ENCODE data around the gene TMEM217. TPM values are rescaled to one million over a fixed set of nuclear protein-coding genes. Genes with fewer than 3 reads are reported as not detected.

TMEM217 gene
- total and polyA plus RNA-seq, 2 of the 8 experiments (the other 6 are each of a cell fraction or from before 2014, with no cell fraction given), result 0.60 to 1.1 TPM

GRCh38 chr6:37177935-37178517 lies 79.9 kb downstream of the TMEM217 start:
- Histone ChIP-seq H2AK5ac (ENCODE audit: low read depth, low read length) (no peak overlapping the region), H4K91ac (replicated peaks; ENCODE audit: insufficient read length, low read length) (no peak overlapping the region), H3K79me1 (ENCODE audit: low read depth, low read length) (peaks cover 7% of the 10 kb centered on the region), H3K9me3 (ENCODE audit: insufficient read depth in 2 of 2, low read depth in 1 of 2, low read length in 1 of 2) (no peaks in the 10 kb centered on the region), H3K27ac (ENCODE audit: low read depth, low read length) (no peak overlapping the region), H3K23me2 (ENCODE audit: low read depth, low read length) (no peaks in the 10 kb centered on the region), H3K4ac (replicated peaks; ENCODE audit: insufficient read length, low read depth, low read length) (no peak overlapping the region), H3K27me3 (replicated peaks in 1 of 4; ENCODE audit: control insufficient read depth in 3 of 4, extremely low read depth in 1 of 4, insufficient read depth in 3 of 4, low read length in 3 of 4) (no peaks in the 10 kb centered on the region), H3K4me3 (ENCODE audit: extremely low read depth in 1 of 4, insufficient read depth in 2 of 4, low read depth in 3 of 4, low read length in 4 of 4) (no peak overlapping the region), H2BK20ac (ENCODE audit: low read length) (no peak overlapping the region), H4K5ac (ENCODE audit: insufficient read length, low read depth, low read length) (no peak overlapping the region), H3K4me2 (ENCODE audit: insufficient read depth in 1 of 2, low read depth in 2 of 2, low read length in 2 of 2) (no peak overlapping the region), H3K56ac (replicated peaks; ENCODE audit: insufficient read length, low read depth, low read length) (no peak overlapping the region), H3K18ac (ENCODE audit: extremely low read depth, low read length) (no peak overlapping the region), H3K23ac (ENCODE audit: insufficient read length) (no peak overlapping the region), H2BK12ac (ENCODE audit: low read depth, low read length) (no peak overlapping the region), H3K9ac (replicated peaks in 1 of 4; ENCODE audit: extremely low read depth in 1 of 4, low read depth in 3 of 4, low read length in 3 of 4) (no peak overlapping the region), H2BK15ac (ENCODE audit: low read length) (no peak overlapping the region), H4K8ac (ENCODE audit: extremely low read depth, insufficient read depth, low read length) (no peak overlapping the region), H2BK5ac (ENCODE audit: low read depth, low read length) (no peak overlapping the region), H2BK120ac (replicated peaks; ENCODE audit: low read depth, low read length) (no peak overlapping the region), H3K4me1 (replicated peaks in 1 of 4; ENCODE audit: control insufficient read depth in 3 of 4, insufficient read depth in 4 of 4, low read length in 3 of 4) (peaks cover 2 to 3% (median 2%) of the 10 kb centered on the region in 4 experiments; a peak in 3 of 7 replicates), H4K20me1 (replicated peaks in 1 of 2; ENCODE audit: control insufficient read depth in 1 of 2, insufficient read depth in 2 of 2, low read length in 2 of 2) (peaks cover 14 to 18% of the 10 kb centered on the region in 2 experiments), H3K36me3 (ENCODE audit: control insufficient read depth in 2 of 4, insufficient read depth in 4 of 4, low read length in 3 of 4) (peaks cover 19 to 27% (median 21%) of the 10 kb centered on the region in 4 experiments), H2AFZ (ENCODE audit: low read length) (no peak overlapping the region), H3K79me2 (ENCODE audit: control insufficient read depth in 1 of 2, insufficient read depth in 2 of 2, low read length in 2 of 2) (peaks cover 0 to 11% of the 10 kb centered on the region in 2 experiments; a peak in 2 of 4 replicates), H3K14ac (ENCODE audit: insufficient read length) (no peak overlapping the region)
- 96% methylated on average over 8 of the region's 8 CpGs; no CpG with 5 or more reads in 1 of the 2 experiments for whole genome bisulfite sequencing, 2 experiments (ENCODE audit: extremely low coverage in 1 of 2, insufficient coverage in 1 of 2, insufficient read length in 1 of 2, insufficient replicate concordance in 2 of 2, low coverage in 1 of 2, low lambda C conversion rate in 2 of 2, missing lambda C conversion rate in 1 of 2)
- FAIRE-seq (no peak), DNase-seq (ENCODE audit: low read depth in 1 of 2, low spot score in 2 of 2) (no peak)
- ChIA-PET POLR2A (ENCODE audit: partially characterized antibody) (interaction anchor here (0.5 to 27.8 kb wide), 7 partner anchors 9 to 100 kb away, joined by 3 to 1024 read pairs (median 4); no protein-coding TSS in a partner anchor), CTCF (ENCODE audit: partially characterized antibody) (interaction anchor here (0.7 to 9.9 kb wide), 11 partner anchors 16 to 152 kb away, joined by 3 to 192 read pairs (median 5); no protein-coding TSS in a partner anchor)
- TF ChIP-seq BACH1 (IDR thresholded peaks at IDR 0.05; ENCODE audit: low read length) (no peak), PHF8 (conservative IDR thresholded peaks at IDR 0.05; ENCODE audit: low read depth, low read length) (no peak), RXRA (IDR thresholded peaks at IDR 0.05; ENCODE audit: insufficient read depth, low read depth, low read length) (no peak), POLR2A (IDR thresholded peaks at IDR 0.05; ENCODE audit: control extremely low read depth in 1 of 2, low read depth in 2 of 2, low read length in 2 of 2) (no peak), JUND (IDR thresholded peaks at IDR 0.05; ENCODE audit: low read length) (no peak), BRCA1 (IDR thresholded peaks at IDR 0.05; ENCODE audit: low read depth, low read length) (no peak), KDM5A (IDR thresholded peaks at IDR 0.05; ENCODE audit: low read length) (no peak), EZH2 (IDR thresholded peaks at IDR 0.05; ENCODE audit: low read depth, low read length, severe bottlenecking) (no peak), ATF2 (IDR thresholded peaks at IDR 0.05; ENCODE audit: low read length) (no peak), RBBP5 (IDR thresholded peaks at IDR 0.05; ENCODE audit: borderline replicate concordance, low read depth, low read length) (no peak)
- TF ChIP-seq, protein P1, sequence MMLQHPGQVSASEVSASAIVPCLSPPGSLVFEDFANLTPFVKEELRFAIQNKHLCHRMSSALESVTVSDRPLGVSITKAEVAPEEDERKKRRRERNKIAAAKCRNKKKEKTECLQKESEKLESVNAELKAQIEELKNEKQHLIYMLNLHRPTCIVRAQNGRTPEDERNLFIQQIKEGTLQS (IDR thresholded peaks at IDR 0.05; ENCODE audit: insufficient read depth, low read depth, low read length), result no peak
